Vagina (tissue), 2 donors: Measurements from ENCODE around the gene SURF2.

ENCODE experiments used
- POLR2A ChIP-seq, 2 donors: fragments of 450-650 bp; IDR thresholded peaks; one replicate each; pipeline ENCODE4 v1.6.1; 2017; ENCODE audit warnings: antibody characterized with exemption in 2 of 2, mild to moderate bottlenecking in 2 of 2, moderate library complexity in 2 of 2
- POLR2AphosphoS5 ChIP-seq, 2 donors: sonication (generic); formaldehyde crosslinking; IDR thresholded peaks; one replicate each; pipeline ENCODE4 v1.9.0; 2017; ENCODE audit warnings: antibody characterized with exemption in 2 of 2, mild to moderate bottlenecking in 2 of 2, low read depth in 1 of 2; ENCODE audit not compliant: insufficient read depth in 1 of 2
- TF ChIP-seq, protein P1 (sequence below), 3 experiments: fragments of 450-650 bp in 2 of 3; fragments of 200-600 bp in 1 of 3; sonication (generic) in 1 of 3; IDR thresholded peaks; one replicate each; pipeline ENCODE4 v1.5.1; 2017 to 2019; ENCODE audit warnings: antibody characterized with exemption in 3 of 3, mild to moderate bottlenecking in 2 of 3, moderate library complexity in 2 of 3

- TF ChIP-seq, protein P1, sequence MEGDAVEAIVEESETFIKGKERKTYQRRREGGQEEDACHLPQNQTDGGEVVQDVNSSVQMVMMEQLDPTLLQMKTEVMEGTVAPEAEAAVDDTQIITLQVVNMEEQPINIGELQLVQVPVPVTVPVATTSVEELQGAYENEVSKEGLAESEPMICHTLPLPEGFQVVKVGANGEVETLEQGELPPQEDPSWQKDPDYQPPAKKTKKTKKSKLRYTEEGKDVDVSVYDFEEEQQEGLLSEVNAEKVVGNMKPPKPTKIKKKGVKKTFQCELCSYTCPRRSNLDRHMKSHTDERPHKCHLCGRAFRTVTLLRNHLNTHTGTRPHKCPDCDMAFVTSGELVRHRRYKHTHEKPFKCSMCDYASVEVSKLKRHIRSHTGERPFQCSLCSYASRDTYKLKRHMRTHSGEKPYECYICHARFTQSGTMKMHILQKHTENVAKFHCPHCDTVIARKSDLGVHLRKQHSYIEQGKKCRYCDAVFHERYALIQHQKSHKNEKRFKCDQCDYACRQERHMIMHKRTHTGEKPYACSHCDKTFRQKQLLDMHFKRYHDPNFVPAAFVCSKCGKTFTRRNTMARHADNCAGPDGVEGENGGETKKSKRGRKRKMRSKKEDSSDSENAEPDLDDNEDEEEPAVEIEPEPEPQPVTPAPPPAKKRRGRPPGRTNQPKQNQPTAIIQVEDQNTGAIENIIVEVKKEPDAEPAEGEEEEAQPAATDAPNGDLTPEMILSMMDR (IDR thresholded peaks at IDR 0.05), result no peak
- no peak for TF ChIP-seq POLR2A (IDR thresholded peaks at IDR 0.05)
- TF ChIP-seq POLR2AphosphoS5 (IDR thresholded peaks at IDR 0.05; ENCODE audit: insufficient read depth in 1 of 2, low read depth in 1 of 2), result no peak
Measured at GRCh38 chr9:133387680-133388079, 31.3 kb downstream of the SURF2 start.
